Testis (tissue), 2 donors: Measurements from ENCODE around the gene MPDZ.

Source experiments
- POLR2A ChIP-seq: fragments of 450-650 bp; IDR thresholded peaks from one replicate; pipeline ENCODE4 v1.6.1; 2017; ENCODE audit warnings: antibody characterized with exemption, mild to moderate bottlenecking, moderate library complexity
- TF ChIP-seq, protein P1 (sequence below), 3 experiments: fragments of 450-650 bp in 2 of 3; fragments of 200-600 bp in 1 of 3; sonication (generic) in 1 of 3; IDR thresholded peaks; one replicate each; pipeline ENCODE4 v1.5.1; 2016 to 2019; ENCODE audit warnings: antibody characterized with exemption in 3 of 3, mild to moderate bottlenecking in 2 of 3, moderate library complexity in 1 of 3

DNA sequence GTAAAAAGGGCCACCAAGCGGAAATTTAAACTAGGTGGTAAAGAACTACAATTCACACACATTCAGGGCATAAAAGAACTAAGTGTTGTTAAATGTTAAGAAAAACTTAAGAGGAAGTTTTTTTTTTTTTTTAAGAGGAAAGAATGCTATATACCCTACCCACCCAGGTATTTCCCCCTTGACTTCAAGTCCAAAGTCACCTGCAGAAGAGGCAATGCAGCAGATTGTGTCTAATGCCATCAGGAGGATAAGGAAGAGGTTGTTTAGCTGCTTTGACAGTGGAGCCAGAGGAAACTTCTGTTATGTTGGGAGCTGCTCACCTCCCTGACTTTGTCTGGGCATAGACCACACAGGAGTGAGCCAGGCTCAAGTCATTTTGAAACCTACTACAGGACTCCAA lies 69.2 kb downstream of the MPDZ start:
- TF ChIP-seq POLR2A: no peak
- TF ChIP-seq, protein P1, sequence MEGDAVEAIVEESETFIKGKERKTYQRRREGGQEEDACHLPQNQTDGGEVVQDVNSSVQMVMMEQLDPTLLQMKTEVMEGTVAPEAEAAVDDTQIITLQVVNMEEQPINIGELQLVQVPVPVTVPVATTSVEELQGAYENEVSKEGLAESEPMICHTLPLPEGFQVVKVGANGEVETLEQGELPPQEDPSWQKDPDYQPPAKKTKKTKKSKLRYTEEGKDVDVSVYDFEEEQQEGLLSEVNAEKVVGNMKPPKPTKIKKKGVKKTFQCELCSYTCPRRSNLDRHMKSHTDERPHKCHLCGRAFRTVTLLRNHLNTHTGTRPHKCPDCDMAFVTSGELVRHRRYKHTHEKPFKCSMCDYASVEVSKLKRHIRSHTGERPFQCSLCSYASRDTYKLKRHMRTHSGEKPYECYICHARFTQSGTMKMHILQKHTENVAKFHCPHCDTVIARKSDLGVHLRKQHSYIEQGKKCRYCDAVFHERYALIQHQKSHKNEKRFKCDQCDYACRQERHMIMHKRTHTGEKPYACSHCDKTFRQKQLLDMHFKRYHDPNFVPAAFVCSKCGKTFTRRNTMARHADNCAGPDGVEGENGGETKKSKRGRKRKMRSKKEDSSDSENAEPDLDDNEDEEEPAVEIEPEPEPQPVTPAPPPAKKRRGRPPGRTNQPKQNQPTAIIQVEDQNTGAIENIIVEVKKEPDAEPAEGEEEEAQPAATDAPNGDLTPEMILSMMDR (IDR thresholded peaks at IDR 0.05): no peak
